GM10266 (cell line): ENCODE measurements around the gene AP1S1.

Experiments
- DNase-seq: peaks from one replicate; pipeline ENCODE4 v3.0.0; 2012; ENCODE audit errors: extremely low spot score
- CTCF ChIP-seq: IDR thresholded peaks from 2 replicates; pipeline ENCODE4 v1.5.1; 2012; ENCODE audit warnings: mild to moderate bottlenecking, low read depth; ENCODE audit not compliant: control insufficient read depth, insufficient read depth; ENCODE audit errors: missing control alignments

AP1S1 gene

DNA sequence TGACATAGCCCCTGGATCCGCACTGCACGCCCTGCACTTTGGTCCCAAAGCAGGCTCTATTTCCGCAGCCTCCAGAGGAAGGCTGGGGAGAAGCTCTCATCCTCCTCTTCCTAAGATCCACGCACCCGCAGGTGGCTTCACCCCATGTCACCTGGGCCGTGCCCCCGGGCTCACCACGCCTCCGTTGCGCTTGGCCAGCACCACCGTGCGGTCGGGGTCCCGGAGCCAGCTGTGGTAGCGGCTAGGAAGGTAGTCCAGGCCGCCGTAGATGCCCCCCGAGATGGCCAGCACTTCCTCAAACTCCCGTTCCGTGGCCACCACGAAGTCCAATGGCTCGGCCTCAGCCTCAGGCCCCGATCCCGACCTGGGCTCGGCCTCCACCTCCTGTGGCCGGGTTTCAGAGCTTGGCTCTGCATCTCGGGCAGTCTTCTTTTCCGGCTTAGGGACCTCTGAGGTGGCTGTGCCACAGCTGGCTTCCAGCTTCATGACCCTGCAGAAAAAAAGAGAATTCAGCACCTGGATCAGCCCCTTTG lies 20.1 kb downstream of the AP1S1 start:
- TF ChIP-seq CTCF, result no peak
- DNase-seq, result no peak

GRCh38 chr7:101175664-101176063 lies 21.4 kb downstream of the AP1S1 start:
- no peak for DNase-seq
- no peak for TF ChIP-seq CTCF

GRCh38 chr7:101177644-101178043 lies 23.4 kb downstream of the AP1S1 start:
- no peak for TF ChIP-seq CTCF
- no peak for DNase-seq

- no peak for TF ChIP-seq CTCF
- DNase-seq, result no peak
These were observed 24.8 kb downstream of the AP1S1 start for GRCh38 chr7:101179117-101179516.

DNA sequence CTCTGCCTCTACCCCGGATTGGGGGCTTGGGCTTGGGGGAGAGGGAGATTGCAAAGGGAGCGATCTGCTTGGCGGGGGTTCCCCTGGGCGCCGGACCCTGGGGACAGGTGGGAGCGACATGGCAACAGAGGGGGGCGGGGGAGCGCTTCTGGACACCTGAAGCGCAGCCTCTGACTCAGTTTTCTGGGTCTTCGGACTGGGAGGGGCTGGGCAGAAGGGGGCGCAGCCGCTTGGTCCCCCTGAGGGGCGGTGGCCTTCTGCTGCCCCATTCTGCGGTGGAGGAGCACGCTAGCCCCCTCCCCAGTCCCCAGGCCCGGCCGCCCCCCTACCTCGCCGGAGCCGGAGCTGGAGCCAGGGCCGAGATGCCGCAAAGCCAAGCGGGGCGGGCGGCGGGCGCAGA lies 25.4 kb downstream of the AP1S1 start:
- TF ChIP-seq CTCF, result no peak
- no peak for DNase-seq

- TF ChIP-seq CTCF, result no peak
- no peak for DNase-seq
These were observed 26.0 kb downstream of the AP1S1 start, which contains the start of gene NAT16 for GRCh38 chr7:101180130-101180755. NAT16 (minus strand) TSS chr7:101180293; CDS start chr7:101174807, 5,486 bp downstream.

- TF ChIP-seq CTCF, result no peak
- DNase-seq, result no peak
These were observed 31.1 kb downstream of the AP1S1 start for GRCh38 chr7:101185258-101185839.
